Duodenal mucosa (tissue), 2 donors: ENCODE results near the gene TMEM63A.
"Not testable (repeated sequence)": the region's sequence is repeated elsewhere in the genome, so short reads cannot be mapped to it uniquely, and the experiment has no call there.

Source experiments
- H3K27ac ChIP-seq: one replicate; pipeline ENCODE4 v1.7.0; 2013; ENCODE audit warnings: low read depth, low read length
- H3K27me3 ChIP-seq, 2 donors: one replicate each; pipeline ENCODE4 v1.7.0; 2013; ENCODE audit warnings: low read length in 2 of 2, control low read depth in 1 of 2; ENCODE audit not compliant: insufficient read depth in 2 of 2, control insufficient read depth in 1 of 2
- H3K36me3 ChIP-seq, 2 donors: one replicate each; pipeline ENCODE4 v1.7.0; 2013; ENCODE audit warnings: low read length in 2 of 2, control low read depth in 1 of 2; ENCODE audit not compliant: insufficient read depth in 2 of 2, control insufficient read depth in 1 of 2
- H3K4me1 ChIP-seq, 2 donors: one replicate each; pipeline ENCODE4 v1.7.0; 2013; ENCODE audit warnings: low read length in 2 of 2, control low read depth in 1 of 2; ENCODE audit not compliant: insufficient read depth in 2 of 2, control insufficient read depth in 1 of 2
- H3K4me3 ChIP-seq, 2 donors: one replicate each; pipeline ENCODE4 v1.7.0; 2013; ENCODE audit warnings: low read length in 2 of 2, low read depth in 1 of 2
- H3K9ac ChIP-seq, 2 donors: one replicate each; pipeline ENCODE4 v1.7.0; 2013; ENCODE audit warnings: low read length in 2 of 2, low read depth in 1 of 2
- H3K9me3 ChIP-seq, 2 donors: one replicate each; pipeline ENCODE4 v1.7.0; 2013; ENCODE audit warnings: low read length in 2 of 2, control low read depth in 1 of 2; ENCODE audit not compliant: control insufficient read depth in 1 of 2

Gene TMEM63A

DNA sequence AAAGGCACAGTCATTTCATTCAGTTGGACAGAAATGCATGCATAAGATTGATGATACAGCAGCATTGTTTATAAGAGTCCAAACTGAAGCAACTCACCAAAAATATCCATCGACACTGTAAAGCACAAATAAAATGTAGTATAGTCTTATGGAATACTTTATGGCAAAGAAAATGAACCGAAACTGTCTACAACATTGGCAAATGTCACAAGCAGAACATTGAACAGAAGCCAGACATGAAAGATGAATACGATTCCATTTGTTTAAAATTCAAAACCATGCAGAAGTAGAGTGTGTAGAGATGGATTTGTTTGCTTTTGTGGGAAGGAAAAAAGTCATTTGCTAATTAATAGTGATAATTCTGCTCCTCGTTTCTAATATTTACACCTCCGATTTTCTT is 14.3 kb upstream of the TMEM63A start:
- Histone ChIP-seq H3K4me1 (peaks cover 9 to 17% of the 10 kb centered on the region in 2 donors), H3K27me3 (no peaks in the 10 kb centered on the region), H3K9ac (peak overlapping the region in 1 of 2 donors; percentile 11), H3K36me3 (no peaks in the 10 kb centered on the region), H3K4me3 (no peak overlapping the region), H3K27ac (no peak overlapping the region), H3K9me3 (no peaks in the 10 kb centered on the region)

DNA sequence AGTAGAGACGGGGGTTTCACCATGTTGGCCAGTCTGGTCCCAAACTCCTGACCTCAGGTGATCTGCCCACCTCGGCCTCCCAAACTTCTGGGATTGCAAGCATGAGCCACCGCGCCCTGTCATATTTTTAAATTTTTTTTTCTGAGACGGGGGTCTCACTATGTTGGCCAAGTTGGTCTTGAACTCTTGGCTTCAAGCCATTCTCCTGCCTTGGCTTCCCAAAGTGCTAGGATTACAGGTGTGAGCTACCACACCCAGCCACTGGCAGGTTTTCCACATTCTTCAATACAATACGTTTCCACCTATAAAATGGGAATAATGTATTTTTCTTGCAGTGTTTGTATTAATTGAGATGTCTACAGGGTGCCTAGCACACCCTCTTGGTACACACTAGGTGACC is 10.1 kb upstream of the TMEM63A start:
- no peaks in the 10 kb centered on the region for H3K9me3 ChIP-seq
- peaks cover 27 to 33% of the 10 kb centered on the region in 2 donors for H3K4me1 ChIP-seq
- H3K4me3 ChIP-seq: no peak overlapping the region
- H3K9ac ChIP-seq: no peak overlapping the region
- H3K36me3 ChIP-seq: no peaks in the 10 kb centered on the region
- H3K27me3 ChIP-seq: no peaks in the 10 kb centered on the region
- H3K27ac ChIP-seq: no peak overlapping the region

- Histone ChIP-seq H3K27me3 (no peaks in the 10 kb centered on the region), H3K9ac (no peak overlapping the region), H3K27ac (no peak overlapping the region), H3K4me1 (peaks cover 20 to 25% of the 10 kb centered on the region in 2 donors), H3K9me3 (no peaks in the 10 kb centered on the region), H3K4me3 (no peak overlapping the region), H3K36me3 (no peaks in the 10 kb centered on the region)
Measured at GRCh38 chr1:225891229-225891972, 9.2 kb upstream of the TMEM63A start.

- no peak overlapping the region for H3K27ac ChIP-seq
- no peaks in the 10 kb centered on the region for H3K27me3 ChIP-seq
- H3K36me3 ChIP-seq: no peaks in the 10 kb centered on the region
- H3K4me3 ChIP-seq: no peak overlapping the region
- no peak overlapping the region for H3K9ac ChIP-seq
- peaks cover 20 to 24% of the 10 kb centered on the region in 2 donors for H3K4me1 ChIP-seq
- H3K9me3 ChIP-seq: no peaks in the 10 kb centered on the region
Measured at GRCh38 chr1:225890346-225891228, 8.4 kb upstream of the TMEM63A start.

DNA sequence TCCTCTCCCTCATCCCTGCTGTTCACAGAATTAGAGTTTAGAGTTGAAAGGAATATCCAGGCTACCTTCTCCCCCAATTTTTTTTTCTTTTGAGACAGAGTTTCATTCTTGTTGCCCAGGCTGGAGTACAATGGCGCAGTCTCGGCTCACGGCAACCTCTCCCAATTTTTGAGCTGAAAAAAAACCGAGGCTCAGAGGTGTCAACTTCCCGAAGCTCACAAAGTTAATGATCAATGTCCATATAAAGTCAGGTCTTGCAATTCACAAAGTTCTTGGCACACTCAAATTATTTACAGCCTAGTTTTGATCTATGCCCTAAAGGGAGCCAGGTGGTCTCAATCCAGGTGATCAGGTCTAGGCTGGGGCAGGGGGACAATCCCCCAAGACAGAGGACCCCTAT is 7.6 kb upstream of the TMEM63A start:
- no peak overlapping the region for H3K9ac ChIP-seq
- H3K4me1 ChIP-seq: peaks cover 20 to 24% of the 10 kb centered on the region in 2 donors
- H3K4me3 ChIP-seq: no peak overlapping the region
- H3K27me3 ChIP-seq: no peaks in the 10 kb centered on the region
- H3K27ac ChIP-seq: no peak overlapping the region
- H3K9me3 ChIP-seq: no peaks in the 10 kb centered on the region
- no peaks in the 10 kb centered on the region for H3K36me3 ChIP-seq

DNA sequence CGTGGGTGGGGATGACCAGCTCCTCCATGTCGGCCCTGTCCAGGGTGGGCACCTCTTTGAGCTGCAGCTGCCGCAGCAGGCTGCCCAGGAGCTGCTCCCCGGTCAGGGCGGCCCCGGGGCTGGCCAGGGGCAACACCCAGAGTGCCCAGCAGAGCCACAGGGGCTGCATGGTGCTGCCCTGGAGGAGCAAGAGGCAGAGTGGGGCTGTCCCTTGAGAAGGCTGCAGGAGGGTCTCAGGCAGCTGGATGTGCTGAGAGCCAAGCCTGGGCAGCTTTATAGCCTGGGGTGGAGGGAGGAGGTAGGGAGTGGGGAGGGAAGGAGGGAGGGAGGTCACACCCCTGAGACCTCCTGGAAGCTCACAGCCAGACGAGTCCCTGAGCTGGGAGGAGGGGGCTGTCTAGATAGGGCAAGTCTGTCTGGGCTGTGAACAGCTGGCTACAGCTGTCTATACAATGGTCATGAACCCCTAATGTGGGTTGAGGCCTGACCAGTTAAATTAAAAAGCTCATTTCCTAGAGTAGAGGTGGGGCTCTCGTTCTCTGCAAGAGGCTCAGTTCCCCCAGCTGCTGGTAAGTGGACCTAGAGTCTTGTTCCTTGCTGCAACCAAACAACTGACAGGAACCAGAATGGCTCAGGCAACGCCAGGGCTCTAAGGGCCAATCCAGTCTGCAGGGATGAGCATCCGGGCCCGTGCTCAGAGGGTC is 6.9 kb upstream of the TMEM63A start, which contains the start of gene LEFTY1:
Gene LEFTY1 (minus strand): TSS at position 249 of the 704 bp plus-strand sequence. CDS start 80 bp downstream, at position 169.
- H3K27ac ChIP-seq: no peak within 1 kb of the TSS
- H3K4me3 ChIP-seq: no peak within 1 kb of the TSS
- H3K9me3 ChIP-seq: no peaks in the 10 kb centered on the region
- H3K27me3 ChIP-seq: no peaks in the 10 kb centered on the region
- H3K9ac ChIP-seq: no peak within 1 kb of the TSS
- H3K36me3 ChIP-seq: no peaks in the 10 kb centered on the region
- peaks cover 20 to 24% of the 10 kb centered on the region in 2 donors for H3K4me1 ChIP-seq

DNA sequence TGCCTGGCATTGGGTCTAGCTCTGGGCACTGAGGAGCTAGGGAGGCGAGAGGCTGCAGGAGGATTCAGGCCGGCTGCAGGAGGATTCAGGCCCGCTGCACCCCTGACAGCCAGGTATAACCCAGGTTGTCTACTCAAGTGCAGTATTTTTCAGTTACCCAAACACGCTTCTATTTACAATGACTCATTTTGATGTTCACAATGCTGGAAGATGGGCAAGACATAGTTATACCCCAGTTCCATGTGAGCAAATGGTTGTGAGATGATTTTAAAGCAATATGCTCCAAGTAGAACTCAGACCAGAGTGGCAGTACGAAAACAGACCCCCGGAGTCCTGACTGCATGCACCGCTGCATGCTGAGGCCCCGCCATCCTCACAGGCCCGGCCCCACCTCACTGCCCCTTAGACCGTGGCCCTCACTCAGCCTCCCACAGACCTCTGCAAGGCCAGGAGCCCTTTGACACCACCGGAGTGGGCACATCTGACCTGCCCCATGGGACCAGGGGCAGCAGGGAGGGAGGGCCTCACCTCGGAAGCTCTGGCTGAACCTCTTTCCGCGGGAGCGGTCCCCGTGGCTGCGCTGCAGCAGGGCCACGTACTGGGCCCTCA is 6.2 kb upstream of the TMEM63A start:
- H3K9me3 ChIP-seq: no peaks in the 10 kb centered on the region
- no peak overlapping the region for H3K27ac ChIP-seq
- no peaks in the 10 kb centered on the region for H3K27me3 ChIP-seq
- H3K4me1 ChIP-seq: peaks cover 23 to 24% of the 10 kb centered on the region in 2 donors
- no peak overlapping the region for H3K4me3 ChIP-seq
- no peak overlapping the region for H3K9ac ChIP-seq
- no peaks in the 10 kb centered on the region for H3K36me3 ChIP-seq

GRCh38 chr1:225887554-225888288 is 5.5 kb upstream of the TMEM63A start:
- H3K9me3 ChIP-seq, H3K36me3 ChIP-seq, H3K27me3 ChIP-seq, H3K27ac ChIP-seq, H3K4me3 ChIP-seq, H3K9ac ChIP-seq: not testable (repeated sequence)
- peaks cover 24 to 28% of the 10 kb centered on the region in 2 donors for H3K4me1 ChIP-seq

GRCh38 chr1:225887030-225887314 is 4.8 kb upstream of the TMEM63A start:
- no peaks in the 10 kb centered on the region for H3K9me3 ChIP-seq
- peaks cover 24 to 28% of the 10 kb centered on the region in 2 donors for H3K4me1 ChIP-seq
- no peak overlapping the region for H3K4me3 ChIP-seq
- no peak overlapping the region for H3K27ac ChIP-seq
- no peak overlapping the region for H3K9ac ChIP-seq
- no peaks in the 10 kb centered on the region for H3K27me3 ChIP-seq
- H3K36me3 ChIP-seq: no peaks in the 10 kb centered on the region
